SKM-1 (cell line): ENCODE results near the gene TMEM95.

Experiments used
- DNase-seq: peaks from one replicate; lab custom pipeline; 2025; ENCODE audit not compliant: unreplicated experiment; lab: John Stamatoyannopoulos, UW

The TMEM95 gene

GRCh38 chr17:7374353-7374752 lies 19.4 kb downstream of the TMEM95 start:
- DNase-seq = no peak

GRCh38 chr17:7379134-7379533 lies 24.2 kb downstream of the TMEM95 start:
- DNase-seq = no peak

- DNase-seq = no peak
Measured at GRCh38 chr17:7380321-7380720, 25.4 kb downstream of the TMEM95 start.

- no peak for DNase-seq
Measured at GRCh38 chr17:7380855-7381683, 26.1 kb downstream of the TMEM95 start, which contains the start of gene TNK1. Gene TNK1, plus strand, starts transcription at chr17:7381089. Its CDS starts 1,838 bp downstream, at chr17:7382927.

GRCh38 chr17:7382901-7383300 lies 27.9 kb downstream of the TMEM95 start:
- DNase-seq = no peak

GRCh38 chr17:7383371-7383741 lies 28.4 kb downstream of the TMEM95 start:
- no peak for DNase-seq

- no peak for DNase-seq
Measured at GRCh38 chr17:7383742-7384488, 29.0 kb downstream of the TMEM95 start.

- DNase-seq = no peak
Measured at GRCh38 chr17:7384489-7385081, 29.6 kb downstream of the TMEM95 start.

- DNase-seq = no peak
Measured at GRCh38 chr17:7388856-7389255, 33.9 kb downstream of the TMEM95 start.

GRCh38 chr17:7389924-7390910 lies 35.3 kb downstream of the TMEM95 start:
- no peak for DNase-seq

GRCh38 chr17:7391307-7391706 lies 36.4 kb downstream of the TMEM95 start:
- DNase-seq = no peak

GRCh38 chr17:7392696-7393612 lies 38.0 kb downstream of the TMEM95 start:
- no peak for DNase-seq

- no peak for DNase-seq
Measured at GRCh38 chr17:7393613-7394451, 38.9 kb downstream of the TMEM95 start.

GRCh38 chr17:7394452-7395191 lies 39.7 kb downstream of the TMEM95 start, which contains the start of gene PLSCR3:
Gene PLSCR3, minus strand, starts transcription at chr17:7394525. Its CDS starts 415 bp downstream, at chr17:7394110.
- peak; percentile 18 for DNase-seq

- no peak for DNase-seq
Measured at GRCh38 chr17:7396147-7396546, 41.2 kb downstream of the TMEM95 start.

- no peak for DNase-seq
Measured at GRCh38 chr17:7398612-7399011, 43.7 kb downstream of the TMEM95 start.

- DNase-seq = no peak
Measured at GRCh38 chr17:7403043-7403726, 48.2 kb downstream of the TMEM95 start.

GRCh38 chr17:7403727-7403976 lies 48.7 kb downstream of the TMEM95 start:
- no peak for DNase-seq
